HG02938 (cell line): ENCODE results near the gene LIN37.
A peak's percentile ranks its signal among the peaks of the same experiment; 100 is the strongest.

Source experiments
- ATAC-seq: cut with Tn5 transposase; IDR thresholded peaks from one replicate; pipeline ENCODE4 v1.9.1; 2021; ENCODE audit warnings: mild to moderate bottlenecking, moderate library complexity; ENCODE audit not compliant: unreplicated experiment

LIN37 gene

DNA sequence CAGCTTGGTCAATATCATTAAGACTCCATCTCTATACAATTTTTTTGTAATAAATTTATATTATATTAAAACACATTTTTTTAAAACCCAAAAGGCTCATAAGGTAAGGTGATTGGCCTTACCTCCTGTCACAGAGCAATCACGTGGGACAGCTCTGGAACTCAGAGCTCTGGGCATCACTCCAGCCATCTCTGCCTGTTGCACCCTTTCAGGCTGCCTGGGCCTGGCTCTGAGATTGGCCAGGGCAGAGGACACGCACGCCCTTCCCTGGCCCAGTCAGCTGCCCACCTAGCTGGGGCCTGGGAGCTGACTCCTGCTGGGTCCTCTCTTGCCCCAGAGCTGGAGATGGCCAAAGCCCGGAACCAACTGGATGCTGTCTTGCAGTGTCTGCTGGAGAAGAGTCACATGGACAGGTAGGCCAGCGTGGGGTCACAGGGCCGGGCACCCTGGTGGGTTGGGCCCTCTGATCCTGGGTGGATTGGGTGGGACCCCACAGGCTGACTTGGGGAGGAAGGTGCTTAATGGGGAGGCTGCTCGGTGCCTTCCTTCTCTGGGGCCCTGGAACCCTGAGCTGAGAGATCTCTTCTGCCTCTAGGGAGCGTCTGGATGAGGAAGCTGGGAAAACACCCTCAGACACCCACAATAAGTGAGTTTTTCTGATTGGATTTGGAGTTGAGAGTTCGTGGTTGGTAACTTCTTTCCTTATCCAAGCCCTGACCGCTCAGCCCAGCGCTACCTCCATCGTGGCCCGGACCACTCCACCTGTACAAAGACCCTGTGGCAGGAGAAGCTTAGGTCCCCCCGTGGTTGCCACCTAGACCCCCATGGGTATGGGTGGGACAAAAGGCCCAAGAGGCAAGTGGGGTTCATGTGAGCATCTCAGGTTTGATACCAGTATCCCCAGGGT is 3.7 kb downstream of the LIN37 start:
- ATAC-seq = no peak

DNA sequence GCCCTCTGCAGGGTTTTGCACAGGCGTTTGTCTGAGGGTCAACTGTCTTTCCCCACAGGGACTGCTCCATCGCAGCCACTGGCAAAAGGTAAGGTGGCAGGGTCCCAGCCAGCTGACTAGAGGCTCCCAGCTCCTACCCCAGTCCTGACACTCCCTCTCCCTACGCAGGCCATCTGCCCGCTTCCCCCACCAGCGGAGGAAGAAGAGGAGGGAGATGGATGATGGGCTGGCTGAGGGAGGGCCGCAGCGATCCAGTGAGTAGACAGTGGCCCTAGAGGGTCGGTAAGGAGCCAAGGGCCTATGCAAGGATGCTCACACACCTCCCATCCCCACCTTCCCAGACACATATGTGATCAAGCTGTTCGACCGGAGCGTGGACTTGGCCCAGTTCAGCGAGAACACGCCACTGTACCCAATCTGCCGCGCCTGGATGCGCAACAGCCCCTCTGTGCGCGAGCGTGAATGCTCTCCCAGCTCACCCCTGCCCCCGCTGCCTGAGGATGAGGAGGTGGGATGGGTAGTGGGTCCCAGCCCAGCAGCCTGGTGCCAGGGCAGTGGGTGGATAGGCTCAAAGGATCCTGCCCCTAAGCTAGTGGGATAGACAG is 4.5 kb downstream of the LIN37 start:
- no peak for ATAC-seq

DNA sequence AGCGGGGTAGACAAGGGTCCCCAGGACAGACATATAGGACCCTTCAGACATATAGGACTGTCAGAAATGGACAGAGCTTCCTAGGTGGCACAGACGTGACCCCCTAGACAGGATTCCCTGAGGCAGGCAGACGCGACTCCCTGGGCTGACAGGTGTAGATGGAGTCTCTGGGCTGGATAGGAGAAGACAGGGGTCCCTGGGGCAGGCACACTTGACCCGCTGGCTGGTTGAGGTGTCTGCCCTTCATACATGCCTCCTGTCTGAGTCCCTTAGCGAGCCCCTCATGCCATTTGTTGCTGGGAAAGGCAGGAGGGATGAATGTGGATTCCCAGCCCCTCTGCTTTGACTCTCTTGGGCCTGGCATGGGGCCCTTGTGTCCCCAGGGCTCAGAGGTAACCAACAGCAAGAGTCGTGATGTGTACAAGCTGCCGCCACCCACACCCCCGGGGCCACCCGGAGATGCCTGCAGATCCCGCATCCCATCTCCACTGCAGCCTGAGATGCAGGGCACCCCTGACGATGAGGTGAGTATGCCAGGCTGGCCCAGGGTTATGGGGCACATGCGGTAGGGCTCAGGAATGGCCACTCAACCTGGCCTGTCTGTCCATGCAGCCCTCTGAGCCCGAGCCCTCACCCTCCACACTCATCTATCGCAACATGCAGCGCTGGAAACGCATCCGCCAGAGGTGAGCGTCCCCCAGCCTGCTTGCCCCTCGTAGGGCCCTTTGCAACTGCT is 5.4 kb downstream of the LIN37 start:
- ATAC-seq = no peak

DNA sequence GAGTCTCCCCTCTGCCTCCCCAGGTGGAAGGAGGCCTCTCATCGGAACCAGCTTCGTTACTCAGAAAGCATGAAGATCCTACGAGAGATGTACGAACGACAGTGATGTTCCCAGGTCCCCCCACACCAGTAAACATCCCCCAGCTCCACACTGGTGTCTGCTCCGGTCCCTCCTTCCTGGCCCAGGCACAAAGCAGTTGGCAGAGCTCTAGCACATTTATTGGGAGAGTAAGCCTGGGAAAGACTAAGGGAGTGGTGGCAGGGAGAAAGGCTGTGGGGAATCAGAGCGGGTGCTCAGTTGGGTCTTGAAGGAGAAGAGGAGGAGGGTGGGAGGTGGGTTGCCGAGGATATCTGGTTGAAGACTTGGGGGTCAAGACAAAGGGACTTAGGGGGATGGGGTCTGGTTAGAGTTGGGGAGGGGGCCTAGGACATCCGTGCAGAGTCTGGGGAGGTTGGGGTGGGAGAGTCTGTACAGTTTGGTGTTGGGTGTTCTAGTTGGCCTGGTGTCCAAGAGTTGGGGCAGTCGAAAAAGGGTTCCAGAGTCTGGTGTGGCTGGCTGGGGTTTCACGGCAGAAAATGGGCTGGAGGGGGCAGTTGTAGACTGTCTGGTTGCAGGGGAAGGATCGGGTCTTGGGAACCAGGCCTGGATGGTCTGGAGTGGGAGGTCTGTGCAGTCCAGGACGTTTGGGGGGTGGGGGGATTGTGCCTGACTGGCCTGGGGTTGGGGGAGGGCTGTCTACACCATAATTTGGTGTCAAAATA is 6.2 kb downstream of the LIN37 start:
- ATAC-seq = no peak

DNA sequence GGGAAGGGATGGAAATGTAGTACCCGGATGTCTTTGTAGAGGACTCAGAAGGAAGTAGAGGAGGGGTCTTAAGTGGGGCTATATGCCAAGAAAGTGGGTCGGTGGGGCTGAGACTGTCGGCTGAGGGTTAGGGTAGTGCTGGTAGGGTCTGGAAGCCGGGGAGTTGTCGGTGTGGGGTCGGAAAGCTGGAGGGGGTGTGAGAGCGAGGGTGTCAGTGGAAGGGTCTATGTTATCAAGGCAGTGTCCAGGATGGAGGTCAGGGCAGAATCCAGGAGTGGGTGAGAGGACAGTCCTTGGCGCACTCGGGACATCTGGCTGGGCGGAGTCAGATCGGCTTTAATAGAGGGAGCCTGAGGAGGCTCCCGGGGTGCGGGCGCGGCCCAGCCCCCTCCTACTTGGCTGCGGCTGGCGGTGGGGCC is 6.8 kb downstream of the LIN37 start:
- ATAC-seq = no peak

DNA sequence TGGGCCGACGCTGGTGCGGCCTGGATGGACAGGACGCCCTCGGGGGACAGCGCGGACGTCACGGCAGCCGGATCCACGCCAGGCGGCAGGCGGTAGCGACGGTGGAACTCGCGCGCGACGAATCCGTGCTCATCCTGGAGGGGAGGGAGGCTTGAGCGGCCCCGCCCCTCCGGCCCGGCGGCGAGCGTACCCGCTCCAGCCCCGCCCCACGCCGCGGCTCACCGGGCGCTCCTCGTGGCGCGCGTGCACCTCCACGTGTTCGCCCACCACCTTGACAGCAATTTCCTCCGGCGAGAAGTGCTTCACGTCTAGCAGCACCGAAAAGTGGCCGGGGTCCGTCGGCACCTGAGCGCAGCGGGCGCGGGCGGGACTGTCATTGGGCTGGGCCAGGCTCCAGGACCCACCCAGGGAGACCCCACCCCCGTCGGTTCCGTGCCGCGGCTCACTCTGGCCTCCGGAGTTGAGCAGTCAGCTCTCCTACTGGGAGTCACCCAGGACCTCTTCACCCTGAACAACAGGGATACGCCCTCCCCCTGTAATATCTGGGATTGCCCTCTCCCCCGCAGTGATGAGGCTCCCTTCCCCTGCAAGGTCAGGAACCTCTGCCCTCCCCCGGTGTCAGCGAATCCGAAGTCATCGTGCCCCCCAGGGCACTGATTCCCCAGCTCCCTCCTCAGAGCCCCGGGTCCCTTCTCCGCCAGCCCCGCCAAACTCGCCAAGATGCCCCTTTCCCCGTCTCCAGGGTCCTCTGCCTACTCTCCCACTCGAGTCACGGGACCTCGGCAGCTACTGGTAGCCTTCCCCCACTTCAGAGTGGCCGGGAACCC is 7.4 kb downstream of the LIN37 start:
- ATAC-seq = no peak

DNA sequence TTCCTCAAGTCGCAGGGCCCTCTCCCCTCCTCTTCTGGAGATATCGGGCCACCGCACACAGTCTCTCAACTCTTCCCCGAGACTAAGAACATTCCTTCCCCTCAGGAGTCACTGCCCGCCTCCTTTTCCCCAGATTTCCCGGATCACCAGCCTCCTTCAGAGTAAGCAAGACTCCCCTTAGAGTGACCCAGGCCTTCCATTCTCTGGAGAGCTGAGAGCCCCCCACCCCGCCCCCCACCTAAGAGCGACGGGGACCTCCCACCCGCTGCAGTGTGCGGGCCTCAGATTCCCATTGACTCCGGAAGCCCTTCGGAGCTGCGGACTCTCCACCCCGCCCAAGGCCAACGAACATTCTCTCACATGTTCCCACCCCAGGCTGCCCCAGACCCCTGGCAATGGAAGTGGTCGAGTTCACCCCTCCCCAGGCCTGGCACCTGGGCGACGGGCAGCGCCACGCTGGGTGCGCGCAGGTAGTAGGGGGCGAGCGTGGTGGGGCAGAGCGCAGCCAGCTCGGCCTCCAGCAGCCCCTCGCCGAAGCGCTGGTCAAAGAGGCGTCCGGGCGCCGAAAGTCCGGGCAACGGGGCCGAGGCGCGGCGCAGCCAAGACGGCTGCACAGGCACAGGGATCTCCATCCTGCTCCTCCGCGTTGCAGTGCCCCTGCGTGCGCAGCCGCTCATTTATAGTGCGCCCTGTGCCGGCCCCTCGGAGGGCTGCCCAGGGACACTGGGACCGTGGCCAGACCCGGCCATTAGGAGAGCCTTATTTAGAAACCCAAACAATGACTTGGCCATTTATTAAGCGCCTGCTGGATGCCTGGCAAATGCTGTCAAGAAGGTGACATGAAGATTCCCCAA is 8.2 kb downstream of the LIN37 start, which contains the start of gene HSPB6:
Gene HSPB6 (minus strand): TSS at position 653 of the 854 bp plus-strand sequence. CDS start 21 bp downstream, at position 632.
- no peak for ATAC-seq

DNA sequence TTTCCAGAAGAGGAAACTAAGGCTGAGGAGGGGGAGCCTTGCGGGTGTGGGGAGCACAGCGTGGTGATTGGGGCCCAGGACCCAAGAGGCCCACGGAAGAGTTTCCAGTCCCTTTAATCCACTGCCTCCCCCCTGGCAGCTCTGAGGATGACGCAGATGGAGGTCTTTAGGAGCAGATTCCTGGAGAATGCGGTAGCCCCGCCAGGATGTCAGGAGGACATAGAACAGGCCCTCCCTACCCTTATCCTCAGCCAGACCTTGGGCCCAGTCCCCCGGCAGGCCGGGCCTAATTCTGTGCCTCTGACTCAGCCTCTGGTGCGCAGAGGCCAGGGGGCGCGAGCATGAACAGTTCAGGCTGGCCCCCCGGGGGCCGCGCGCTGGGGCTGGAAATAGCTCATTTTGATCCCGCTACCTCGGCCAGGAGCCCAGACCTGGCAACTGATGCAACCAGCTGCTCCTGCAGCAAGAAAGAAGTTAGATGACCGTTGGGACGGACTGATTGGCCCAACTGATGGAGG is 8.9 kb downstream of the LIN37 start:
- no peak for ATAC-seq

DNA sequence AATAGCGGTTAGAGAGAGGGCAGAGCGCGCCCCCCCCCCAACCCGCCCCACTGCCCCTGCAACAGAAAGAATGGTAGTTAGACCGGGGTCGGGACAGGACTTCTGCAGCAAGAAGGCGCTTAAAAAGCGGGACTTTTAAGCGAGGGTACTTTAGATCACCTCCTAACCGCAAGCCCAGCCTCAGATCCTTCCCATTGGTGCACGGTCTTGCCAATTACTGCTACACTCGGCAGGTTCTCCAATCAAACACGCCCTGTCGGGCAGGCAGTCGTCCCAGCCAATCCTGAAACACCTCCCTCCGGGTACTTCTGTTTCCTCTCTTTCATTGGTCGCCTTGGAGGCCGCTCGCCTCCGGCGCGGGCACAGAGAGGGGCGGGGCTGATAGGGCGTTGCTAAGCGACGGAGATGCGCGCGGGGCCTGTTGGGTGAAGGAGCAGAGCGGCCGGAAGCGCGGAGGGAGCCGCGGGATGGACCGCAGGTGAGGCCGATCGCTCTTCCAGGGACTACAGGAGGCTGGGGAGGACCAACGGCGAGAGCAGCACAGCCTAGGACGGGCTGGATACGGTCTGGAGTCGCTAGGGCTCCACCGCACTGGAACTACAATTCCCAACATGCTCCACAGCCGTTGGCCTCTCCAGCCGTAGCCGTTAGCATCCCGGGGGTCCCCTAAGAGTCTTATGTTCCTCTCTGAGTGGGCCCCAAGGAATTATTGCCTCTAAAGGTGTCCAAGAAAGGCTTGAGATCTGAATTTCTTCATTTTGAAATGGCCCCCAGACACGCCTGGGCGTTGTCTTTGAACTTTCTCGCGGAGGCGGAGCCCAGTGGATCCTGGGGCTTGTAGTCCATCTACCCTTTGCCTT is 9.6 kb downstream of the LIN37 start, which contains the start of gene PROSER3:
Gene PROSER3 (plus strand): TSS at position 428 of the 860 bp plus-strand sequence. CDS start 40 bp downstream, at position 468.
- ATAC-seq = peak; percentile 93

DNA sequence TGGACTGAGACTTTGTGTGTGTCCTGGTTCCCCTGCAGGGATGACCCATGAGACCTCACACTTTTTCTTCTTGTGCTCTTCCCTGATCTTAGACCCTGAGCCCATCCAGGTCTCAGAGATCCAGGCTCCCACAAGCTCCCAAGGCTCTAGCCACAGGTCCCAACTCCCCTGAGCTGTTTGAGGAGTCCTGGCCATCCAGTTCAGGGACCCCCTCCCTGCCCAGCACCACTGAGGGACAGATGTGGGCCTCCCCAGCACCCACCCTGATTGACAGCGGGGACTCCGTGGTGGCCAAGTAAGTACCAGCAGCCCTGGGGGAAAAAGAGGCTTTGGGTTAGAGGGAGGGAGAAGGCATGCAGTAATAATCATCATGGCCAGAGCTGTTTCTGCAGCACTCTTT is 11.3 kb downstream of the LIN37 start:
- no peak for ATAC-seq

DNA sequence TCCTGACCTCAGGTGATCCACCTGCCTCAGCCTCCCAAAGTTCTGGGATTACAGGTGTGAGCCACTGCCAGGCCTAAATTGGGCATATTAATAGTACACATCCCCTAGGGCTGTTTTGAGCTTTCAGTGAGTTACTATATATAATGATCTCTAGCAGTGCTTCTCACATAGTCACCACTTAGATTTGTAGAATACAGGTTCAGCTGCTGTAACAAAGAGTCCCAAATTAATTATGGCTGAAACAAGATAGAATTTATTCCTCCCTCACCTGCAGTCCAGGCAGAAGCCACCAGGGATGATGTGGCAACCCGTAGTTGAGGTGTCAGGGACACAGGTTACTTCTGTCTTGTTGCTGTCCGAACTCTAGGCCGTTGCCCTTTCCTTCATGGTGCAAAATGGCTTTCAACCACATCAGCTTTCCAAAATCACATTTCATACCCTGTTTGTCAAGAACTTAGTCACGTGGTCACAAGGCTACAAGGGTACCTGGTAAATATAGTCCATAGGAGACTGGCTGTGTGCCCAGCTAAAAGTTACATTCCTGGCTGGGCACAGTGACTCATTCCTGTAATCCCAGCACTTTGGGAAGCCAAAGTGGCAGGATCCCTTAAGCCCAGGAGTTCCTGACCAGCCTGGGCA is 12.5 kb downstream of the LIN37 start:
- ATAC-seq = no peak

DNA sequence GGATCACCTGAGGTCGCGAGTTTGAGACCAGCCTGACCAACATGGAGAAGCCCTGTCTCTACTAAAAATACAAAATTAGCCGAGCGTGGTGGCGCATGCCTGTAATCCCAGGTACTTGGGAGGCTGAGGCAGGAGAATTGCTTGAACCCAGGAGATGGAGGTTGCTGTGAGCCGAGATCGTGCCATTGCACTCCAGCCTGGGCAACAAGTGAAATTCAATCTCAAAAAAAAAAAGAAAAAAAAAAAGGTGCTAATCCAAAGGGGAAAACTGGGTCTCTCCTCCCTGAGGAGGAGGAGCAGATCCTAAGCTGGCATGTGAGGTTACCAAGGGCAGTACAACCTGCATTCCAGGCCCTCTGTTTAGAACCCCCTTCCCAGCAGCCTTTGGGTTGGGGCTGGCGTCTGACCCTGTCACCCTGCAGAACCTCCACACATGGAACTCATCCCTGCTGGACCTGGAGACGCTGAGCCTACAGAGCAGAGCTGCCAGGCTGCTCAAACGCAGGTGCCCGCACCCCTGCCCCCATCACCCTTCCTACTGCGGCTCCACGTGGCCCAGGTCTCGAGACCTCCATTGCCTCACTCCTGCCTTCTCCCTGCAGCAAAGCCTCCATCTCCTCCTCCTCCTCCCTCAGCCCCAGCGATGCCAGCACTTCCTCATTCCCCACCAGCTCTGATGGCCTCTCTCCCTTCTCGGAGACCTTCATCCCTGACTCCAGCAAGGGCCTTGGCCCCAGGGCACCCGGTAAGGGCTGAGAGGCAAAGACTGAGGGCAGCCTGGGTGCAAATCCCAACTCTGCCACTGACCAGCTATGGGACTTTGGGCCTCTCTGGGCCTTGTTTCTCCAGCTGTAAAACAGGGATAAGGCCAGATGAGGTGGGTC is 16.3 kb downstream of the LIN37 start:
- ATAC-seq = no peak

DNA sequence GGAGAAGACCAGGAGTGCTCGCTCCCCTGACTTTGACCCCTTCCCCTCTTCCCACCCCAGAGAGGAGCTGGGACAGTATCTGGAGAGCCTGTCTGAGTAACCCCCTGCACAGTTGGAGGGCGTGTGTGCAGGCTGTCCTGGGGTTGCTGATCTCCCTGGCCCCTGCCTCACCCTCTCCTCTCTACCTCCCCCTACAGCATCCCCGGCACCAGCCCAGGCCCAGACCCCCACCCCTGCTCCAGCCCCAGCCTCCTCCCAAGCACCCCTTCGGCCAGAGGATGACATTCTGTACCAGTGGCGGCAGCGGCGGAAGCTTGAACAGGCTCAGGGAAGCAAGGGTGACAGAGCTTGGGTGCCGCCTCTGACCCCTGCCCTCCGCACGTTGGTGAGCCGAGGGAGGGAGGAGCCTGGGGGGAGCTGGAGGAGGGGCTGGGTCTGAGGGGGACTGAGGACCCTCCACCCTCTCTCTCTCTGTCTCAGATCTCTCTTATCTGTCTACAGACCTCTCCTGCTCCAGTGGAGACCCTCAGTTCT is 18.3 kb downstream of the LIN37 start:
- ATAC-seq = no peak

DNA sequence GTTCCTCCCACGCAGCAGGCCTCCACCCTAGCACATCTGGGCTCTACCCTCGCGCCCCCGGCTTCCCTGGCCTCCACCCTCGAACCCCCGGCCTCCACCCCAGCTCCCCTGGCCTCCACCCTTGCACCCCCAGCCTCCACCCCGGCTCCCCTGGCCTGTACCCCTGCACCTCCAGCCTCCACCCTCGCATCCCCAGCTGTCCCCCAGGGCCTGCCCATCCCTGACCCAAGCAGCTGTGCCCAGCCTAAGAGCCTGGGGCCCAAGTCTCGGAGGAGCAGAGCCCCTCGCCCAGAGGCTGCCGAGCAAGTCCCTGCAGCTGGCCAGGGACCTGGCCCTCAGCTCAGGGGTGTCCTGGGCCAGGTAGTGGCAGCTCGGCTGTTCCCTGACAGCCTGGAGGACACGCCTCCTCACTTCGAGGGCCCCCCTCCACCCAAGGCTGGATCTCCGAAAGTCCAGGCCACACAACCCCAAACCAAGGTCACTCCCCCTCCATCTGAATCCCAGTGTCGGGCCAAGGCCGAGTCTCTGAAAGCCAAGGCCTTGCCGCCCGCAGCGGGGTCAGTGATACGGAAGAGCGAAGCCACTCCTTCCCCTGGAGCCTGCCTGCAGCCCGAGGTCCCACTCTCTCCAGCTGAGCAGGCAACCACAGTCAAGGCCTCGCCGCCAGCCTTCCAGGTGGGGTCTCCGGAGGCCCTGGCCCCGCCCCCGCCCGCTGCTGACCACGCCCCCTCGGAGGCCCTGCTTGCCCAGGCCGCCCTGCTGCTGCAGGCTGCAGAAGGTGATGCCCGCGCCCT is 19.1 kb downstream of the LIN37 start:
- ATAC-seq = no peak

DNA sequence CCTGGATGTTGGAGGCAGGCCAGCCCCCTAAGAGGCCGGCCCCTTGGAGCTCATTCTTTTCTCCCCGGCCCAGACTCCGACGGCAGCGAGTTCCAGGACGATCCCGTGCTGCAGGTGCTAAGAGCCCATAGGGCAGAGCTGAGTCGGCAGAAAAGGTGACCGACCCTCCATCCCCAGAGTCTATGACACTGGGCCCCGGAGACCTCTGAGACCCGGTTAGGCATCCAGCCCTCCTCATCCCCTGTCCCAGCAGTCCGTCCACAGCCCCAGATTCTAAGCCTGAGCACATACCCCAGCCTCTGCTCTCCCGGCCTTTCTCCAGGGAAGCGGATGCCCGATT is 19.7 kb downstream of the LIN37 start:
- no peak for ATAC-seq
